Neural cell (in vitro differentiated cells): ENCODE results near the gene RTP5. TPM values are rescaled to one million over a fixed set of nuclear protein-coding genes. Genes with fewer than 3 reads are reported as not detected.
A peak's percentile ranks its signal among the peaks of the same experiment; 100 is the strongest.

Source experiments
- H2AFZ ChIP-seq: fragments of 200-600, 300-800 bp; sonication (generic), shearing (Covaris generic); 2 replicates; pipeline ENCODE4 v1.6.0; 2014; ENCODE audit warnings: low read depth, mild to moderate bottlenecking, antibody characterized with exemption, low read length, moderate library complexity
- H3F3A ChIP-seq: fragments of 200-600 bp; shearing (Covaris generic); 2 replicates; pipeline ENCODE4 v1.6.1; 2016; ENCODE audit warnings: mild to moderate bottlenecking, moderate library complexity, mixed read lengths, antibody characterized with exemption, low read length; ENCODE audit not compliant: insufficient read depth, poor library complexity, severe bottlenecking
- H3K27ac ChIP-seq: fragments of 200-600, 300-800 bp; sonication (generic), shearing (Covaris generic); 2 replicates; pipeline ENCODE4 v1.5.1; 2014; ENCODE audit warnings: mild to moderate bottlenecking, low read length, moderate library complexity
- H3K27me3 ChIP-seq: fragments of 300-800, 200-600 bp; sonication (generic), shearing (Covaris generic); 2 replicates; pipeline ENCODE4 v1.6.0; 2014; ENCODE audit warnings: mild to moderate bottlenecking, low read depth, low read length, moderate library complexity; ENCODE audit not compliant: insufficient read depth
- H3K36me3 ChIP-seq: fragments of 300-800, 200-600 bp; sonication (generic), shearing (Covaris generic); 2 replicates; pipeline ENCODE4 v1.5.1; 2014; ENCODE audit warnings: mild to moderate bottlenecking, antibody characterized with exemption, low read length, moderate library complexity; ENCODE audit not compliant: insufficient read depth
- H3K4me2 ChIP-seq: fragments of 300-800, 200-600 bp; sonication (generic), shearing (Covaris generic); 2 replicates; pipeline ENCODE4 v1.6.0; 2014; ENCODE audit warnings: mild to moderate bottlenecking, low read length
- H3K4me3 ChIP-seq: fragments of 300-800, 200-600 bp; sonication (generic), shearing (Covaris generic); 2 replicates; pipeline ENCODE4 v1.5.1; 2014; ENCODE audit warnings: mild to moderate bottlenecking, low read length, moderate library complexity
- H3K79me2 ChIP-seq: fragments of 200-600 bp; shearing (Covaris generic); replicated peaks from 2 replicates; pipeline ENCODE4 v1.6.0; 2014; ENCODE audit warnings: mild to moderate bottlenecking, low read length, moderate library complexity; ENCODE audit not compliant: insufficient read depth
- H3K9ac ChIP-seq: fragments of 300-800, 200-600 bp; sonication (generic), shearing (Covaris generic); 2 replicates; pipeline ENCODE4 v1.6.1; 2016; ENCODE audit warnings: mild to moderate bottlenecking, low read length, mixed read lengths
- H3K9me2 ChIP-seq: fragments of 200-600 bp; shearing (Covaris generic); 2 replicates; pipeline ENCODE4 v1.6.1; 2016; ENCODE audit warnings: mild to moderate bottlenecking, low read length, mixed read lengths; ENCODE audit not compliant: insufficient read depth
- H3K9me3 ChIP-seq: fragments of 200-600, 300-800 bp; sonication (generic), shearing (Covaris generic); 2 replicates; pipeline ENCODE4 v1.6.1; 2016; ENCODE audit warnings: mild to moderate bottlenecking, mixed run types, low read length, moderate library complexity, mixed read lengths
- H4K20me1 ChIP-seq: fragments of 200-600 bp; shearing (Covaris generic); 2 replicates; pipeline ENCODE4 v1.6.1; 2016; ENCODE audit warnings: mild to moderate bottlenecking, mixed run types; ENCODE audit not compliant: insufficient read depth
- CTCF ChIP-seq: fragments of 450-650 bp; IDR thresholded peaks from 2 replicates; pipeline ENCODE4 v1.5.1; 2014; ENCODE audit warnings: antibody characterized with exemption, mild to moderate bottlenecking, moderate library complexity; ENCODE audit not compliant: poor library complexity, severe bottlenecking
- EP300 ChIP-seq: fragments of 450-650 bp; conservative IDR thresholded peaks from 2 replicates; pipeline ENCODE4 v1.6.1; 2014; ENCODE audit warnings: antibody characterized with exemption, mild to moderate bottlenecking, moderate library complexity; ENCODE audit not compliant: poor library complexity, severe bottlenecking
- EZH2 ChIP-seq: fragments of 200-600, 300-800 bp; shearing (Covaris generic), sonication (generic); IDR thresholded peaks from 2 replicates; pipeline ENCODE4 v1.6.1; 2014; ENCODE audit warnings: antibody characterized with exemption, low read length, borderline replicate concordance, mild to moderate bottlenecking; ENCODE audit not compliant: insufficient read depth, poor library complexity, severe bottlenecking
- MXI1 ChIP-seq: fragments of 450-650 bp; conservative IDR thresholded peaks from 2 replicates; pipeline ENCODE4 v1.6.1; 2014; ENCODE audit warnings: antibody characterized with exemption, mild to moderate bottlenecking; ENCODE audit not compliant: poor library complexity, severe bottlenecking
- POLR2AphosphoS5 ChIP-seq: IDR thresholded peaks from 2 replicates; pipeline ENCODE4 v1.6.1; 2012
- RAD21 ChIP-seq: fragments of 450-650 bp; conservative IDR thresholded peaks from 2 replicates; pipeline ENCODE4 v1.6.1; 2014; ENCODE audit warnings: antibody characterized with exemption, mild to moderate bottlenecking, moderate library complexity
- REST ChIP-seq: IDR thresholded peaks from 2 replicates; pipeline ENCODE4 v1.6.1; 2012; ENCODE audit warnings: borderline replicate concordance
- SMC3 ChIP-seq: fragments of 450-650 bp; conservative IDR thresholded peaks from 2 replicates; pipeline ENCODE4 v1.6.1; 2014; ENCODE audit warnings: antibody characterized with exemption, mild to moderate bottlenecking, moderate library complexity; ENCODE audit not compliant: poor library complexity
- TAF1 ChIP-seq: IDR thresholded peaks from 2 replicates; pipeline ENCODE4 v1.6.1; 2012; ENCODE audit warnings: low read depth
- polyA plus RNA-seq: library from polyadenylated mRNA; depleted of rRNA; stranded (reverse); fragments of >200 nt; gene quantifications from 2 replicates; pipeline ENCODE4 v1.2.3, GENCODE V29; 2014

The RTP5 gene
- polyA plus RNA-seq, 1 donor from 2014 or later: 1.8 TPM

GRCh38 chr2:241884951-241885290, 15.4 kb downstream of the RTP5 start:
- Histone ChIP-seq H3F3A (no peaks in the 10 kb centered on the region), H3K36me3 (no peaks in the 10 kb centered on the region), H3K4me3 (peak overlapping the region; percentile 36), H3K9ac (peak overlapping the region; percentile 26), H3K9me2 (no peaks in the 10 kb centered on the region), H3K4me2 (no peak overlapping the region), H3K27me3 (no peaks in the 10 kb centered on the region), H4K20me1 (no peaks in the 10 kb centered on the region), H2AFZ (no peak overlapping the region), H3K79me2 (no peaks in the 10 kb centered on the region), H3K27ac (peak overlapping the region; percentile 40), H3K9me3 (no peaks in the 10 kb centered on the region)
- no peak for TF ChIP-seq MXI1
- no peak for TF ChIP-seq EP300
- TF ChIP-seq SMC3: no peak
- no peak for TF ChIP-seq TAF1
- no peak for TF ChIP-seq REST
- TF ChIP-seq RAD21: no peak
- no peak for TF ChIP-seq EZH2
- TF ChIP-seq CTCF: no peak
- no peak for TF ChIP-seq POLR2AphosphoS5

GRCh38 chr2:241885291-241885945, 15.9 kb downstream of the RTP5 start:
- TF ChIP-seq EZH2 (no peak), MXI1 (peak; percentile 28), CTCF (no peak), RAD21 (peak; percentile 17), POLR2AphosphoS5 (peak; percentile 59), REST (no peak), SMC3 (peak; percentile 20), EP300 (peak; percentile 46), TAF1 (no peak)
- H3K79me2 ChIP-seq: no peaks in the 10 kb centered on the region

More at GRCh38 chr2:241885291-241885945, 15.9 kb downstream of the RTP5 start:
- Histone ChIP-seq H3K27ac (peak overlapping the region; percentile 40), H3K9me3 (no peaks in the 10 kb centered on the region), H3K27me3 (no peaks in the 10 kb centered on the region), H2AFZ (no peak overlapping the region), H4K20me1 (no peaks in the 10 kb centered on the region), H3K4me2 (no peak overlapping the region), H3K9ac (peak overlapping the region; percentile 26), H3K9me2 (no peaks in the 10 kb centered on the region), H3K36me3 (no peaks in the 10 kb centered on the region), H3F3A (no peaks in the 10 kb centered on the region), H3K4me3 (peak overlapping the region; percentile 36)
